ENCODE data around the gene RPA3. TPM values are rescaled to one million over a fixed set of nuclear protein-coding genes. Genes with fewer than 3 reads are reported as not detected.

RPA3 gene
- total RNA-seq, 1 experiment from 2014 or later: 87.5 TPM

- TF ChIP-seq POLR2AphosphoS5 (IDR thresholded peaks at IDR 0.05; ENCODE audit: low read depth, low read length) (no peak), TCF7L2 (IDR thresholded peaks at IDR 0.05; ENCODE audit: borderline replicate concordance, extremely low read depth, insufficient read depth, insufficient read length) (no peak), SP1 (IDR thresholded peaks at IDR 0.05; ENCODE audit: low read depth) (no peak), EZH2phosphoT487 (IDR thresholded peaks at IDR 0.05; ENCODE audit: borderline replicate concordance) (no peak)
Measured at GRCh38 chr7:7699380-7699779, 19.0 kb downstream of the RPA3 start (continued).

DNA sequence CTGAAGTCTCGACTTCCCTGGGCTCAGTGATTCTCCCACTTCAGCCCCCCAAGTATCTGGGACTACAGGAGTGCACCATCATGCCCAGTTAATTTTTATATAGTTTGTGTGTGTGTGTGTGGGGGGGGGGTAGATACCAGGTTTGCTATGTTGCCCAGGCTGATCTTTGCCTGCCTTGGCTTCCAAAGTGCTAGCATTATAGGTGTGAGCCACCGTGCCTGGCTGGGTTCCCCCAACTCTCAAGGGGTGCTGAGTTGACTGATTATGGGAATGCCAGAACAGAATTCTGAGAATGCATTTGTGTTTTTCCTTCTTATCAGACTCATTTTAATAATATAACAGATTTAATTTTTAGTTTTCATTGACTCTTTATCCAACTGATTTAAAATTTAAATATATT is 19.5 kb downstream of the RPA3 start:
- no peaks in the 10 kb centered on the region for H4K20me1 ChIP-seq (ENCODE audit: insufficient read depth)
- no peak for TF ChIP-seq ZNF274 (IDR thresholded peaks at IDR 0.05; ENCODE audit: low read depth, low read length)
- TF ChIP-seq SIN3A (IDR thresholded peaks at IDR 0.05; ENCODE audit: low read depth): no peak
- no peak for TF ChIP-seq RAD21 (IDR thresholded peaks at IDR 0.05; ENCODE audit: low read depth)
- no peak for TF ChIP-seq EZH2phosphoT487 (IDR thresholded peaks at IDR 0.05; ENCODE audit: borderline replicate concordance)
- no peak for TF ChIP-seq ATF3 (IDR thresholded peaks at IDR 0.05)
- no peak for TF ChIP-seq TCF7L2 (IDR thresholded peaks at IDR 0.05; ENCODE audit: borderline replicate concordance, extremely low read depth, insufficient read depth, insufficient read length)
- no peak for TF ChIP-seq JUND (IDR thresholded peaks at IDR 0.05)
- TF ChIP-seq SRF (IDR thresholded peaks at IDR 0.05; ENCODE audit: low read depth): no peak
- no peak for TF ChIP-seq CBX3 (IDR thresholded peaks at IDR 0.05; ENCODE audit: low read depth)
- no peak for TF ChIP-seq EZH2 (IDR thresholded peaks at IDR 0.05)
- TF ChIP-seq YY1 (IDR thresholded peaks at IDR 0.05; ENCODE audit: extremely low read depth, insufficient replicate concordance, low read depth, low read length): no peak
- TF ChIP-seq SP1 (IDR thresholded peaks at IDR 0.05; ENCODE audit: low read depth): no peak
- intact Hi-C loops (cut with micrococcal nuclease): no loop called here
- no peaks in the 10 kb centered on the region for H3K36me3 ChIP-seq (ENCODE audit: control insufficient read depth in 1 of 2, insufficient read depth in 2 of 2, low read length in 2 of 2)
- no peak for DNase-seq (ENCODE audit: low read depth, low spot score)
- H3K27ac ChIP-seq (ENCODE audit: low read depth, low read length): no peak overlapping the region
- ATAC-seq: no peak
- no peaks in the 10 kb centered on the region for H3K9me3 ChIP-seq (ENCODE audit: control insufficient read depth in 1 of 2, insufficient read depth in 1 of 2, low read depth in 1 of 2, low read length in 2 of 2)
- H2AFZ ChIP-seq (ENCODE audit: low read depth, low read length, poor library complexity, severe bottlenecking): no peak overlapping the region
- no peaks in the 10 kb centered on the region for H3K9me2 ChIP-seq (ENCODE audit: insufficient read depth)
- H3K4me1 ChIP-seq (ENCODE audit: control insufficient read depth in 1 of 2, insufficient read depth in 2 of 2, low read length in 2 of 2): peaks cover 25 to 40% of the 10 kb centered on the region in 2 experiments
- BruUV-seq (replicated peaks): no TSS peak
- ChIA-PET CTCF (no interaction called here), RAD21 (ENCODE audit: low non-redundant PET in 1 of 2, low total read pairs in 2 of 2, uncharacterized antibody in 2 of 2, unreplicated experiment in 2 of 2) (no interaction called here), POLR2A (no interaction called here)
- no peak overlapping the region for H3K4me2 ChIP-seq (ENCODE audit: low read length)
- no peak overlapping the region for H3K9ac ChIP-seq (ENCODE audit: low read length)
- no peaks in the 10 kb centered on the region for H3K27me3 ChIP-seq (ENCODE audit: insufficient read depth, low read length)
- H3K4me3 ChIP-seq (replicated peaks in 1 of 2; ENCODE audit: low read depth in 1 of 2, low read length in 2 of 2): no peak overlapping the region
- H3K79me2 ChIP-seq (ENCODE audit: insufficient read depth, low read length): no peaks in the 10 kb centered on the region

All from HCT116 (cell line).